Activated gamma-delta T cell treated with Interleukin-2 at 50 U/mL for 16 hours (primary cell): ENCODE results near the gene PRRT2.
"Not testable (repeated sequence)": the region's sequence is repeated elsewhere in the genome, so short reads cannot be mapped to it uniquely, and the experiment has no call there.

ENCODE experiments used
- DNase-seq: peaks from one replicate; pipeline ENCODE4 v3.0.0-alpha.2; 2020

Gene PRRT2

DNA sequence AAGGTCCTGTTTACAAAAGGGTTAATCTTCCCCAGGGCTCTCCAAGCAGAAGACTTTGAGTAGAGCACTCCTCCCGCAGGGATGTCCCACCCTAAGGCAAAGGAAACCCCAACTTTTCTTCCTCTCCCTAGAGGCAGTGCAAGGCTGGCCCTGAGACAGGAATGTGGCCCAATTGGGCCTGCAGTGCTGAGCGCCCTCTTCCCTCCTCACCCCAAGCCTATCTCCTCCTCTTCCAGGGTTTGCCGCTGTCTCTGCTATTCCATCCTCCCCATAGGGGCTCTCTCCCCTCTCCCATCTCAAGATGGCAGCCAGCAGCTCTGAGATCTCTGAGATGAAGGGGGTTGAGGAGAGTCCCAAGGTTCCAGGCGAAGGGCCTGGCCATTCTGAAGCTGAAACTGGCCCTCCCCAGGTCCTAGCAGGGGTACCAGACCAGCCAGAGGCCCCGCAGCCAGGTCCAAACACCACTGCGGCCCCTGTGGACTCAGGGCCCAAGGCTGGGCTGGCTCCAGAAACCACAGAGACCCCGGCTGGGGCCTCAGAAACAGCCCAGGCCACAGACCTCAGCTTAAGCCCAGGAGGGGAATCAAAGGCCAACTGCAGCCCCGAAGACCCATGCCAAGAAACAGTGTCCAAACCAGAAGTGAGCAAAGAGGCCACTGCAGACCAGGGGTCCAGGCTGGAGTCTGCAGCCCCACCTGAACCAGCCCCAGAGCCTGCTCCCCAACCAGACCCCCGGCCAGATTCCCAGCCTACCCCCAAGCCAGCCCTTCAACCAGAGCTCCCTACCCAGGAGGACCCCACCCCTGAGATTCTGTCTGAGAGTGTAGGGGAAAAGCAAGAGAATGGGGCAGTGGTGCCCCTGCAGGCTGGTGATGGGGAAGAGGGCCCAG is 1.0 kb downstream of the PRRT2 start:
- no peak for DNase-seq

GRCh38 chr16:29813644-29814562 is 1.9 kb downstream of the PRRT2 start:
- DNase-seq = no peak

DNA sequence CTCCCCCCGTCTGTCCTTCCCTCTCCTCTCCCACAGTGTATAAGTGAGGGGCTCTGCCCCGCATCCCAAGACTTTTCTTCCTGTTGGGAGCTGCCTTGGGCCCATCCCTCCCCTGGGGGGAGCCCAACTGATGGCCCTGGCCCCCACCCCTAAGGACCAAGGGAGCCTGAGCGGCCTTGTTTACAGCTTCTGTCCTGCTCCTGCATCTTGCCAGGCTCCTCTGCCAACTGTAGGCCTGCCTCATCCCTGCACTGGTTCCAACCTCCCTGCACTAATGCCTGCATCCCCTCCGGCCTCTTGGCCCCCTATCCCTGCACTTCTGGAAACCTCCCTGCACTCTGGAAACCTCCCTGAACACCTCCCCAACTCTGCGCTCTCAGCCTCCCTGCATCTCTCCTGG is 2.6 kb downstream of the PRRT2 start:
- no peak for DNase-seq

DNA sequence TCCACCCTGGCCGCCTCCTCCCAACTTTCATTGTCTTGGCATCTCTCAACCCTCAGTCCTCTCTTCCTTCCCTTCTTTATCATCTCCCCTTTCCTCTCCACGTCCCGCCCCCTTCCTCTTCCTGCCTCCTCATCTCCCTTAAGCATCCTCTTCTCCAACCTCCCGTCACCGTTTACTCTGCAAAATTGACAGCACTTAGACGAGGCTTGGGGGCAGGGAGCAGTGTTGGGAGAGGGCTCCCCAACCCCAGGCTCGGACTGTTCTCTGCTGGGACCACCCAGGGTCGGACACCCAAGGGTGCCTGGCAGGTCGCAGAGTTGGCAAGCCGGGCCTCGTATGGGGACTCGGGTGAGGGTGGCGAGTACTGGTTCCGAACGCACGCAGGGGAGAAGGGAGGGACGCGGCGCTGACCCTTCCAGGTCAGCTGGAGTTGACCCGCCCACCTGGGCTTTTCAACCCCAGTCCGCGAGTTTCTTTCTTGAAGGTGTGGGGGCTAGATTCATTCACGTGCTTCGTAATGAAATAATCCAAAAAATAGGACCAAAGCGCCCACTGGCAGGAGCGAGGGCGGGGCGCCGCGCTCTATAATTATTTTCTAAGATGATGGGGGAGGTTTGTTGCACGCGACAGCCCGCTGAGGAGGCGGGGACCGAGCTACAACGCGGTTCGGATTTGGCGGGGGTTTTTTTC is 3.2 kb downstream of the PRRT2 start:
- peak; percentile 43 for DNase-seq

DNA sequence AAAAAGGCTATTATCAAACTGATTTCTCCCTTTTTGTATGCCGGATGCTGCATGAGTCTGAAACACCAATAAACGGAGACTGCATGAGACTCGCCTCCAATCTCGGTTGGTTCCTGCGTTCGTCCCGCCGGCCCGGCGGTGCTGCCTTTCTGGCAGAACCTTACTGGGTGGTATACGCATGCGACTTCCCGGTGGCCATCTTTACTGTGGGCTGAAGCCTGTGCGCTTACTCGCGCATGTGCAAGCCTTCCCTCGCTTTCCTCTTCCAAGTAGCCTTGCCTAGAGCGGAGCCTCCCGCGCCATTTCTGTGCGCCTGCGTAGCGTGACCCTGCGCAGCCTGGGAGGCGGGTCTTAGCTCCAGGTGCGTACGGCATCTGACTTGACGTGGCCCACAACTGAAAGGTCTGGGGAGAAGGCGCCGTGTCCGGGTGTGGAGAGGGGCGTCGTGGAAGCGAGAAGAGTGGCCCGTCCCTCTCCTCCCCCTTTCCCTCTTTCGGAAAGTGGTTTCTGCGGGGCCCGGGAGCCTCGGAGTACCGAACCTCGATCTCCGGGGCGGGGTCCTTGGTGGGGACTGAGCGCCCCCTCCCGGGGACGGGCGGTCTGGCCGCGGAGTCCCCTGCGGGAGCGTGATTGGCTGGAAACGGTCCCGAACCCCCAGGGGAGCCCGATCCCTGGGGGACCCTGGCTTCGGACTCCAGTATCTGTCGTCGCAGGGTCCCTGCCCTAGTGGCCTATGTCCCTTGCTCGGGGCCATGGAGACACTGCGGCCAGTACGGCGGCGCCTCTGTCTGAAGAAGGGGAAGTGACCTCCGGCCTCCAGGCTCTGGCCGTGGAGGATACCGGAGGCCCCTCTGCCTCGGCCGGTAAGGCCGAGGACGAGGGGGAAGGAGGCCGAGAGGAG is 4.0 kb downstream of the PRRT2 start, which contains the start of gene PAGR1:
PAGR1 (plus strand) TSS at position 360 of the 901 bp plus-strand sequence; CDS start at position 734, 374 bp downstream.
- DNase-seq = peak; percentile 97

DNA sequence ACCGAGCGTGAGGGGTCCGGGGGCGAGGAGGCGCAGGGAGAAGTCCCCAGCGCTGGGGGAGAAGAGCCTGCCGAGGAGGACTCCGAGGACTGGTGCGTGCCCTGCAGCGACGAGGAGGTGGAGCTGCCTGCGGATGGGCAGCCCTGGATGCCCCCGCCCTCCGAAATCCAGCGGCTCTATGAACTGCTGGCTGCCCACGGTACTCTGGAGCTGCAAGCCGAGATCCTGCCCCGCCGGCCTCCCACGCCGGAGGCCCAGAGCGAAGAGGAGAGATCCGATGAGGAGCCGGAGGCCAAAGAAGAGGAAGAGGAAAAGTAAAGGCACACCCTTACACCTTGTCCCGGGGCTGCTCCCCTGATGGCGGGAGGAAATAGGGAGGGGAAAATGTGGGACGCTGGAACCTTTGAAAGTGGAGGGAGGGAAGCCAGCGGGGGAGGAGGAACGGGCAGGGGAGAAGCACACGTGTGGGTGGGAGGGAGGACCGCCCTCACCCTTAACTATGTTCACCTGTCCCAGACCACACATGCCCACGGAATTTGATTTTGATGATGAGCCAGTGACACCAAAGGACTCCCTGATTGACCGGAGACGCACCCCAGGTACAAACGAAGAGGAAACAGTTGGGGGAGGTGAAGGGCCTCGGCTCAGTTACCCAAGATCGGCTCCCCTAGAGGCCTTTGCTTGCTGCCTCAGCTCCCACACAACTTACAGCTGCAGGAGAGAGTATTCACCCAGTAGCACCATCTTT is 4.9 kb downstream of the PRRT2 start:
- DNase-seq = peak; percentile 44

DNA sequence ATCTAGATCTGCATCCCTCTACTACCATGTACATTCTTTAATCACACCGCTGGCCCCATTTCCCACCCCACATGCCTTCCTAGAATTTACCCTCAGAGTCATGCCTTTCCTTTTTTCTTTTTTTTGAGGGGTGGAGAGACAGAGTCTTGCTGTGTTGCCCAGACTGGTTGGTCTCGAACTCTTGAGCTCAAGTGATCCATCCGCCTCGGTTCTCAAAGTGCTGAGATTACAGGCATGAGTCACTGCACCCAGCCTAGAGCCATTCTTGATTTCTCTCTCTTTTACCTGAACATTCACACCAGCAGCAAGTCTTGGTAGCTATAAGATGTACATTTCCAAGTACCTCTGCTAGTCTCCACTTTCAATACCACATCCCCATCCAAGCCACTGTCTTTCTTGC is 6.1 kb downstream of the PRRT2 start:
- DNase-seq = no peak

GRCh38 chr16:29819506-29819905 is 7.5 kb downstream of the PRRT2 start:
- DNase-seq = no peak

GRCh38 chr16:29820271-29820701 is 8.3 kb downstream of the PRRT2 start, which contains the start of gene MVP:
TSS of gene MVP (plus strand) at chr16:29820462. CDS start at chr16:29830550, 10,088 bp downstream.
- peak; percentile 31 for DNase-seq

DNA sequence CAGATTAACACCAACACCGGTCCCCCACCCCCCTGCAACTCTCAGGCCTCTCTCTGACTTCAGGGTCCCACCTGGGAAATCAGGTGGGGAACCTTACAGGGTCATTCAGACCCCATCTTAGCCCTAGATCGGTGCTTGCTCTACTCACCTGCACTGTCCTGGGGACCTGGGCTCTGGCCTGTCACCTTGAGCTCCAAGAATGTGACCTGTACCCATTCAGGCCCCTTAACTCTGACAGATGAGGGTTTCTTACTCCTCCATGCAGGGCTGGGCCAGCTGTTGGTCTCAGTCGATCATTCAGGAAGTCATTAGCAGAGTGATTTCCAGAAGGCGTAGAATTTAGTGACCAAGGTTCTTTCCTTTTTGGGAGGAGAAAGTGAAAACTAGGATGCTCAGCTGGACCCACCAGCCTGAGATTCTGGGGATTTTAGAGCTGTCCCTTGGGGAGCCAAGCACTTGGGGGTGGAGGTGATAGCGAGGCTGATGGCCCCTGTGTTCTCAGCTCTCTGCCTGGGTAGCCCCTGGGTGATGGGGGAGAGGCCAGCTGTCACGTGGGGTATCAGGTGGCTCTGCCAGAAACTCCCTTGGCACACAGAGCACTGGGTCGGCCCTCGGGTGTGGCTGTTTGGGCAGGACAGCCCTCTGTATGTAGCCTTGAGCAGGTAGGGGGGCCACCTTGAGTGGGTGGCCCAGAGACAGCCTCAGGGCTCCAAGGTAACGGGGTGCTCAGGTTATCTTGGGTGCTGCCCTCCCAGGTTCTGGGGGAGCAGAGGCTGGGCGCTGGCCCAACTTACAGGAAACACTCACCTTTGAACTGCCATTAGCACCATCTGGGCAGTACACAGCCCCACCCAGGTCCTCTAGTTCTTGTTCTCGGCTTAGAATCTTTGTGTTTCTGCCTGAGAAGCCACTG is 9.0 kb downstream of the PRRT2 start:
- peak; percentile 33 for DNase-seq

- no peak for DNase-seq
These were observed 9.7 kb downstream of the PRRT2 start for GRCh38 chr16:29821643-29822115.

DNA sequence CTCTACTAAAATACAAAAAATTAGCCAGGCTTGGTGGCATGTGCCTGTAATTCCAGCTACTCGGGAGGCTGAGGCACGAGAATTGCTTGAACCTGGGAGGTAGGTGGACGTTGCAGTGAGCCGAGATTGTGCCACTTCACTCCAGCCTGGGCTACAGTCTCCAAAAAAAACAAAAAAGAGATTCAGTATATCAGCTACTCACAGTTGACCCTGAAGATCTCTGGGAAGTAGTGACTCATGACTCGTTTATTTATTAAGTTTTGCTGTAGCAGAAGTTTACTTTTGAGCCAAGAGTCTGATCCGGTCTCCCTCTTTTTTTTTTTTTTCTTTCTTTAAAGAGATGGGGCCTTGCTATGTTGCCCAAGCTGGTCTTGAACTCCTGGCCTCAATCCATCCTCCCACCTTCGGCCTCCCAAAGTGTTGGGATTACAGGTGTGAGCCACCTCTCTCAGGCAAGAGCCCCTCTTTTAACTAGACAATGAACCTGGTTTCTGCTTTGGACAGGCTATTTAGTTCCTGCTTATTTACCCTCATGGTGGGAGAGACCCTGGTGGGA is 12.7 kb downstream of the PRRT2 start:
- no peak for DNase-seq

DNA sequence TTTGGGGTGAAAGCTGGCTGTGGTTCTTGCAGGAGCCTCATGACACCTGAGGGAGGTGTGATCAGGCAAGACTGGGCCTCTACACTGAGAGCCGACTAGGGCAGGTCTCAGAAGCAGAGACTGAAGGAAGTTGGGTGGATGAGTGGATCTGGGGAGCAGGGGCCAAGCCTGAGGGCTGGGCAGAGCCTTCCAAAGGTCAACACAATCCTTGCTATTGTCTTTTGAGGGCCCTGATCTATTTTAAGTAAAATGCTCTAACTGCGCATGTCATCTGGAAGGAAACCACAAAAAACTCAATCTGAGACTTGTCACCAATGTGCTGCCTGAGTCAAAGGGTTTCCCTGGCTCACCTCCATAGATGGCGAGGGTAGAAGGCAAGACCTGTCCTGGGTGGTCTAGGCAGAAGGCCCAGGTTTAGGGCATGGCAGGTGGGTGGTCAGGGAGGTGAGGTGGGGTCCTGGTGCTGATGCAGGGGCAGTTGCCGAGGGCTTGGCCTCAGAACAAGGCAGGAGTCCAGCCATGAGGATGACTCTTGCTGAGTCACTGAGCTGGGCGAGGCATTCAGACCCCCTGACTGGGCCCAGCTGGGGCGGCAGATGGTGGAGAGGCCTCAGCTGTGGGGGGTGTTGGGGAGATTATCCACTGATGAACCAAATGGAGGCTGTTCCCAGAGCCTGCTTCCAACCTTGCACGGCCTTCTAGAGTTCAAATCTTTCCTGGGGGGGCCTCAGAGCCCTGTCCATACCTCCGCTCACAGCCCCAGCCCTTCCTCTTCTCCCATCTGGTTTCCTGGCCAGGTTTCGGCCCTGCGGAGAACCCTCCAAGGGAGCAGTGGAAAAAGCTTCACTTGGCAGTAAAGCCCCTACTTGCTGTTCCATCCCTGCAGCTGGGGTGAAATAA is 13.4 kb downstream of the PRRT2 start:
- DNase-seq = no peak

GRCh38 chr16:29826342-29826695 is 14.3 kb downstream of the PRRT2 start:
- DNase-seq = no peak

DNA sequence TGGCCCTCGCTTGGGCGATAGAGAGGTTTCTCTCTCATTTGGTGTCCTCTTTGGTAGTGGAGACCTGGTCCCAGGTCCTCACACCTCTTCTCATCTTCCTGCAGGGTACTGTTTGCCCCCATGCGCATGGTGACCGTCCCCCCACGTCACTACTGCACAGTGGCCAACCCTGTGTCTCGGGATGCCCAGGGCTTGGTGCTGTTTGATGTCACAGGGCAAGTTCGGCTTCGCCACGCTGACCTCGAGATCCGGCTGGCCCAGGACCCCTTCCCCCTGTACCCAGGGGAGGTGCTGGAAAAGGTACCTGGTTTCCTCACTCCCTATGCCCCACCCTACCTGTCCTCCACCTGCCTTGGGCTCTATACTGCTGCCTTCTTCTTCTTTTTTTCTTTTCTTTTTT is 18.8 kb downstream of the PRRT2 start:
- DNase-seq = no peak

DNA sequence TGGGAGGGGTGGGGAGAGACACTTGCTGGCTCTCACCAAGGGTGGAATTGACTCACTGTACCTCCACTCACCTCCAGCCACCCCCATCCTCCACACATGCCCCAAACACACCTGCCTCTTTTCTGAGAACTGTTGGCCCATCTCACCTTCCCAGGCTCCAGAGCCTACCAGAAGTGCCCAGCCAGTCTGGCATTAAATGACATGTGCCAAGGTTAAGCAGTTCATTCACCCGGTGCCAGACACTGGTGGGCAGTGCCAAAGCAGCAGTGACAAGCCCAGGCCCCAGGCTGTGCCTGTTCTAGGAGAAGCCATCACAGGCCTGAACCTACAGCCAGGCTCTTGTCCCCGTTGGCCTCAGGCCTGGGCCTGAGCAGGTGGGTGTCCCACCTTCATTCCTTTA is 19.5 kb downstream of the PRRT2 start:
- no peak for DNase-seq

- not testable (repeated sequence) for DNase-seq
These were observed 21.2 kb downstream of the PRRT2 start for GRCh38 chr16:29833219-29833618.

GRCh38 chr16:29834079-29834478 is 22.1 kb downstream of the PRRT2 start:
- no peak for DNase-seq
